ENCODE results near the gene UBQLN1.

GRCh38 chr9:83628540-83628939 is 79.2 kb downstream of the UBQLN1 start:
- TF ChIP-seq POLR2A (IDR thresholded peaks at IDR 0.05; ENCODE audit: low read length) (no peak), GATA1 (IDR thresholded peaks at IDR 0.05; ENCODE audit: low read depth, low read length) (no peak)
